A204.1 (cell line): ENCODE results near the gene CUEDC2.
"Not testable (repeated sequence)": the region's sequence is repeated elsewhere in the genome, so short reads cannot be mapped to it uniquely, and the experiment has no call there.

Source experiments
- FAIRE-seq: peaks from 2 replicates; lab custom pipeline; 2012; peaks lifted over from hg19 to GRCh38; lab: Jason Lieb, UNC

CUEDC2 gene

GRCh38 chr10:102454662-102455487 is 22.5 kb upstream of the CUEDC2 start:
- FAIRE-seq = not testable (repeated sequence)

GRCh38 chr10:102453502-102453901 is 21.1 kb upstream of the CUEDC2 start:
- no peak for FAIRE-seq

GRCh38 chr10:102452672-102453340 is 20.4 kb upstream of the CUEDC2 start:
- no peak for FAIRE-seq

- FAIRE-seq = no peak
These were observed 19.0 kb upstream of the CUEDC2 start, which contains the start of gene C10orf95 for GRCh38 chr10:102451105-102451969. Gene C10orf95 (minus strand): TSS chr10:102451543. CDS start chr10:102451093, 450 bp downstream.

- no peak for FAIRE-seq
These were observed 18.2 kb upstream of the CUEDC2 start for GRCh38 chr10:102450374-102451104.

GRCh38 chr10:102450124-102450373 is 17.7 kb upstream of the CUEDC2 start:
- FAIRE-seq = no peak

GRCh38 chr10:102449321-102450123 is 17.1 kb upstream of the CUEDC2 start:
- FAIRE-seq = no peak

- FAIRE-seq = no peak
These were observed 12.5 kb upstream of the CUEDC2 start for GRCh38 chr10:102444851-102445250.

GRCh38 chr10:102438374-102438773 is 6.0 kb upstream of the CUEDC2 start:
- no peak for FAIRE-seq

- no peak for FAIRE-seq
These were observed 5.1 kb upstream of the CUEDC2 start for GRCh38 chr10:102437515-102437914.

GRCh38 chr10:102436312-102436711 is 3.9 kb upstream of the CUEDC2 start:
- no peak for FAIRE-seq

GRCh38 chr10:102435529-102436233 is 3.3 kb upstream of the CUEDC2 start:
- FAIRE-seq = no peak

- FAIRE-seq = no peak
These were observed 2.7 kb upstream of the CUEDC2 start for GRCh38 chr10:102435133-102435497.

GRCh38 chr10:102434394-102435132 is 2.2 kb upstream of the CUEDC2 start:
- no peak for FAIRE-seq

GRCh38 chr10:102433619-102434046 is 1.3 kb upstream of the CUEDC2 start:
- FAIRE-seq = no peak

- FAIRE-seq = no peak
These were observed 786 bp downstream of the CUEDC2 start for GRCh38 chr10:102431452-102432124.

GRCh38 chr10:102429468-102429867 is 2.9 kb downstream of the CUEDC2 start:
- no peak for FAIRE-seq

- no peak for FAIRE-seq
These were observed 5.5 kb downstream of the CUEDC2 start for GRCh38 chr10:102426803-102427287.

GRCh38 chr10:102425444-102425843 is 6.9 kb downstream of the CUEDC2 start:
- no peak for FAIRE-seq
